Effector CD4-positive, alpha-beta T cell (primary cell): ENCODE measurements around the gene CIZ1.

ENCODE experiments used
- DNase-seq: peaks from one replicate; pipeline ENCODE4 v3.0.0-alpha.2; 2020

Gene CIZ1

GRCh38 chr9:128123451-128124080 lies 67.8 kb downstream of the CIZ1 start:
- DNase-seq: no peak

GRCh38 chr9:128122809-128123175 lies 68.6 kb downstream of the CIZ1 start:
- no peak for DNase-seq

- no peak for DNase-seq
Measured at GRCh38 chr9:128121924-128122808, 69.2 kb downstream of the CIZ1 start.

- DNase-seq: no peak
Measured at GRCh38 chr9:128121466-128121810, 69.9 kb downstream of the CIZ1 start.

- no peak for DNase-seq
Measured at GRCh38 chr9:128120741-128121465, 70.5 kb downstream of the CIZ1 start.

GRCh38 chr9:128120061-128120740 lies 71.2 kb downstream of the CIZ1 start:
- DNase-seq: no peak

- DNase-seq: no peak
Measured at GRCh38 chr9:128118971-128119665, 72.3 kb downstream of the CIZ1 start.

GRCh38 chr9:128118472-128118857 lies 72.9 kb downstream of the CIZ1 start:
- DNase-seq: no peak

- DNase-seq: peak; percentile 98
Measured at GRCh38 chr9:128117613-128118471, 73.5 kb downstream of the CIZ1 start.

GRCh38 chr9:128116104-128117083 lies 75.0 kb downstream of the CIZ1 start:
- no peak for DNase-seq
